GM04504 (cell line): ENCODE measurements around the gene ANKRD17.

Source experiments
- DNase-seq: peaks from one replicate; pipeline ENCODE4 v3.0.0-alpha.2; 2012; ENCODE audit warnings: low read depth

Gene ANKRD17

GRCh38 chr4:73053974-73054480, 204.6 kb downstream of the ANKRD17 start:
- DNase-seq = no peak

GRCh38 chr4:73053076-73053475, 205.5 kb downstream of the ANKRD17 start:
- DNase-seq = no peak

GRCh38 chr4:73051625-73052024, 207.0 kb downstream of the ANKRD17 start:
- no peak for DNase-seq

- DNase-seq = no peak
These were observed 212.7 kb downstream of the ANKRD17 start for GRCh38 chr4:73045879-73046278.

- DNase-seq = no peak
These were observed 221.5 kb downstream of the ANKRD17 start for GRCh38 chr4:73037057-73037456.

- no peak for DNase-seq
These were observed 222.5 kb downstream of the ANKRD17 start for GRCh38 chr4:73036123-73036522.

- no peak for DNase-seq
These were observed 223.7 kb downstream of the ANKRD17 start for GRCh38 chr4:73034896-73035295.

- DNase-seq = no peak
These were observed 230.0 kb downstream of the ANKRD17 start for GRCh38 chr4:73028621-73029020.
